ENCODE data around the gene TSPO2. TPM values are rescaled to one million over a fixed set of nuclear protein-coding genes. Genes with fewer than 3 reads are reported as not detected.
"Not testable (repeated sequence)": the region's sequence is repeated elsewhere in the genome, so short reads cannot be mapped to it uniquely, and the experiment has no call there.

The TSPO2 gene
- total RNA-seq, 1 experiment from 2014 or later, result not detected

DNA sequence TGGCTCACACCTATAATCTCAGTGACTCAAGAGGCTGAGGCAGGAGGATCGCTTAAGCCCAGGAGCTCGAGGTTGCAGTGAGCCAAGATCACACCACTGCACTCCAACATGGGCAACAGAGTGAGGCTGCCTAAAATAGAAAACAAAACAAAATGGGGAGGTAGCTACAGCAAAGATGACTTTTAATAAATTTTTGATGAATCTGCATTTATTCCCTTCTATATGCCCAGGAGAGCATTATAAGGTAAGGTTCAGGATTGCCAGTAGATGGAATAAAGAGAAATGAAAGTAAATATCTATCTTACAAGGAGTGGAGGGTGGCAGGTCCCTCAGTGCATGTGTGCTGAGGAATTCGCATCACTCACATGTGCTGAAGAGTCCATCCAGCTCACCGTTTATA is 27.5 kb upstream of the TSPO2 start:
- H3K36me3 ChIP-seq, result no peaks in the 10 kb centered on the region
- no peak overlapping the region for H3K4me3 ChIP-seq
- H3K27me3 ChIP-seq, result no peaks in the 10 kb centered on the region
- H3K27ac ChIP-seq, result no peak overlapping the region
- DNase-seq, result no peak
- H3K4me1 ChIP-seq, result no peaks in the 10 kb centered on the region
- no peaks in the 10 kb centered on the region for H3K9me3 ChIP-seq (replicated peaks)

DNA sequence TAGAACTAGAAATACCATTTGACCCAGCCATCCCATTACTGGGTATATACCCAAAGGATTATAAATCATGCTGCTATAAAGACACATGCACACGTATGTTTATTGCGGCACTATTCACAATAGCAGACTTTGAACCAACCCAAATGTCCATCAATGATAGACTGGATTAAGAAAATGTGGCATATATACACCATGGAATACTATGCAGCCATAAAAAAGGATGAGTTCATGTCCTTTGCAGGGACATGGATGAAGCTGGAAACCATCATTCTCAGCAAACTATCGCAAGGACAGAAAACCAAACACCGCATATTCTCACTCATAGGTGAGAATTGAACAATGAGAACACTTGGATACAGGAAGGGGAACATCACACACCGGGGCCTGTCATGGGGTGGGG is 26.4 kb upstream of the TSPO2 start:
- not testable (repeated sequence) for H3K4me1 ChIP-seq; DNase-seq; H3K27me3 ChIP-seq; H3K9me3 ChIP-seq (replicated peaks); H3K27ac ChIP-seq; H3K36me3 ChIP-seq; H3K4me3 ChIP-seq

DNA sequence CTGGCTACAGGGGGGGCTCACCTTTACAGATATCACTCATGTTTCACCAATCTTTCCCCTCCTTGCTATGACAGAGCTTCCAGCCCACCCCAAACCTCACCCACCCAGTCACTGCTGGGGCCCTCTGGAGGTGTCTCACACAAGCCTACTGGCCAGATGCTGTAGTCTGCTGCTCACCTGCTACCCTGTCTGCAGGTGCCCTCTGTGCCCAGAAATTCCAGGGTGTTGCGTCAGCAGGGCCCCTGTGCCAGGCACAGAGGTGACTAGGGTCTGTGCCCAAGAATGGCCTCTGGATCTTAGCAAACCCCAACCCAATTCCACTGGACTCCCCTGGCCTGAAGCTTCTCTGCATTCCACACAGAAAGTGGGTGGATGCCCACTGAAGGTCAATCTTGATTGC is 24.6 kb upstream of the TSPO2 start:
- H3K36me3 ChIP-seq, result no peaks in the 10 kb centered on the region
- DNase-seq, result no peak

DNA sequence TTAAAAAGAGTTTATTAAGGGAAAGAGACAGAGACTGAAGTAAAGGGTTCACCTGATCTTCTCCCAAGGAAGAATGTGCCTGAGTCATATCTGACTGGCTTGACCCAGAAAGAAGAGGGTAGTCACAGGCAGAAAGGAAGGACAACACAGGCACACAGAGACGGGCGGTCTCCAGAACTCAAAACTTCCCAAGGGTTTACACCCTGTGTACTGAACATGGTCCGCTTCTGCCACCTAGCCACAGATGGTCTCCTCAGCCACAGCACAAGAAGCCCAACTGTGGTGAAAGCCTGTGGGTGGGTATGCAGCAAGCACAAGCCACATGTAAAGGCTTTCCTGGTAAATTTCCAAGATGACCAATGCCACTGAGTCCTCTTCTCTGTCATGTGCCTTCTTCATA is 20.4 kb upstream of the TSPO2 start:
- no peak overlapping the region for H3K4me3 ChIP-seq
- H3K27ac ChIP-seq, result no peak overlapping the region; the same call in 1 of the 2 replicates
- peak; percentile 62 to 67 for DNase-seq

More for the DNA sequence above, 24.6 kb upstream of the TSPO2 start:
- Histone ChIP-seq H3K27ac (no peak overlapping the region), H3K9me3 (replicated peaks) (no peaks in the 10 kb centered on the region), H3K4me1 (peaks cover 10% of the 10 kb centered on the region), H3K27me3 (no peaks in the 10 kb centered on the region), H3K4me3 (no peak overlapping the region)

DNA sequence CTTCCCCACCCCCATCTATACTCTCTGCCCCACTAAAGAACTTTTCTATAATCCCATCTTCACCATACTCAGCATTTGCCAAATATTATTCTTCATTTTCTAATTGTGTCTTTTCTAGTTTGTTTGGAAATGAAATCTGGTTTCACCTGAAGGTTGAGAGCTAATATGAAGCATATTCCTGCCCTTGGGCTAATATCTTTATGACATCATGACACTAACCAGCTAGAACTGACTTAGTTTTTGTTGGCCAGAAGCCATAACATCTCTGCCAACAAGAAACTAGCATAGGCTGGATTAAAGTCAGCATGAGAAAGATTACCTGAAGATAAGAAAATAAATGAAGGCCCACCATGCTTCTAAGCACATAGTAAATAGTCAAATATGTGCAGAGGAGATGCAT is 20.0 kb upstream of the TSPO2 start:
- Histone ChIP-seq H3K9me3 (replicated peaks) (no peaks in the 10 kb centered on the region), H3K4me1 (peaks cover 24% of the 10 kb centered on the region), H3K36me3 (no peaks in the 10 kb centered on the region), H3K4me3 (no peak overlapping the region), H3K27ac (no peak overlapping the region; the same call in 1 of the 2 replicates), H3K27me3 (no peaks in the 10 kb centered on the region)
- DNase-seq, result peak; percentile 29 to 67

More for the DNA sequence above, 20.4 kb upstream of the TSPO2 start:
- H3K27me3 ChIP-seq, result no peaks in the 10 kb centered on the region
- no peaks in the 10 kb centered on the region for H3K9me3 ChIP-seq (replicated peaks)
- H3K4me1 ChIP-seq, result peaks cover 20% of the 10 kb centered on the region
- no peaks in the 10 kb centered on the region for H3K36me3 ChIP-seq

DNA sequence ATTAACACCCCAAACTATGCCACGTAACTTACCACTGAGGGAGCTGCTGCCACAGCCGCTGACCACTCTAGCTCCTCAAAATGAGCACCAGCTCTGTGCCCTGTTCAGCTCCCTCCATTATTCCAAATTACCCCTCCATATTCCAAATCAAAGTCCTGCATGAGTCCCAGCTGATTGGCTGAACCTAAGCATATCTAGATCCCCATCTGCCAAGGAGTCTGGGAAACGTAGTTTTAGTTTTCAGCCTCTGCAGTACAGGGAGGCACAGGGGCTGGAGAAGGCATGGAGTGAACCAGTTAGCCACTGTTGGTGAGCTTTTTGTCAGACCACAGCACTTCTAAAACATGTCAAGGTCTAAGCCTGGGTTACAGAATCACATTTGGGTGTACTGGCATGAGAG is 19.2 kb upstream of the TSPO2 start:
- Histone ChIP-seq H3K36me3 (no peaks in the 10 kb centered on the region), H3K4me3 (no peak overlapping the region), H3K9me3 (replicated peaks) (no peaks in the 10 kb centered on the region), H3K4me1 (peaks cover 24% of the 10 kb centered on the region), H3K27ac (no peak overlapping the region), H3K27me3 (no peaks in the 10 kb centered on the region)
- peak; percentile 10 to 30 for DNase-seq

DNA sequence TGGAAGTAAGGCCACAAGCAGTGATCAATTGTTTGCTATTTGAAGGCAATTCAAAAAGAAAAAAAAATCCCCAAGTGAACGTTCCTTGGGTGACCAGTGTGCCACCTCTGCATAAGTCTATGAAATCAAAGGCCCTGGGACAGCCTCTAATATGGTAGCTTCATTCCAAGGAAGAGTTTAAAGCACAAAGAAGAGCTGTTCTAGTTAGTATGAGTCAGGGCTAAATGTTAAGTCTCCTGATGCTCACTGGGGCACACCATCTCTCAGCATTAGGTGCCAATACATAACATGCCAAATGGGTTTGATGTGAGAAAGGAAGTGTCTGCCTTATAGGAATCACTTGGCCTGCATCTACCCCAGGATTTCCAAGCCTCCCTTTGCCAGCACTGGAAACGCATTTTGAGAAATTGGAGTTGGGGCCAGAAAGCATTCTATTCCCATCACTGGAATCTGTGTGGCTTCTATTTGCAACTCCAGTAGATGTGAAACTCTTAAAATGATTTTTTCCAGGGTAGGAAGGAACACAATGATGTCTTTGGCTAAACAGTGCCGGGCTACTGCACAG is 16.2 kb upstream of the TSPO2 start:
- H3K27ac ChIP-seq, result no peak overlapping the region
- H3K9me3 ChIP-seq (replicated peaks), result no peaks in the 10 kb centered on the region
- peaks cover 31% of the 10 kb centered on the region for H3K4me1 ChIP-seq
- DNase-seq, result no peak
- H3K4me3 ChIP-seq, result no peak overlapping the region
- no peaks in the 10 kb centered on the region for H3K36me3 ChIP-seq
- H3K27me3 ChIP-seq, result no peaks in the 10 kb centered on the region

DNA sequence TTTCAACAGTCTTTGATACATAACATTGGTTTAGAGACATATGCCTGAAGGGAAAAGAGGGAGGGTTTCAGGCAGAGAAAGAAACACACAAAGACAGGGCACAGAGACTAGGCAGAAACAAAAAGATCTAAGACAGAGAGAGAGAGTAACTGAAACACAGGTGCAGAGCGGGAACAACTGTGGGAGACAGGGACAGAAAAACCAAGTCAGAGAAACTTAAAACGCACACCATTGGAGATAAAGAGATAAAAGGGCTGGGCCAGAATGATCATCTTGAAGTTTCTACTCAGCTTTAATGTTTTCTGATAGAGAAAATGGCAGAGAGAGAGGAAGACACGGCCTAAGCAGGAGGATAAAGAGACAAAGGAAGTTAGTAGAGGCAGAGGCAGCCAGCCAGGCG is 15.0 kb upstream of the TSPO2 start:
- Histone ChIP-seq H3K27me3 (no peaks in the 10 kb centered on the region), H3K9me3 (replicated peaks) (no peaks in the 10 kb centered on the region), H3K27ac (peak overlapping the region; percentile 41), H3K36me3 (no peaks in the 10 kb centered on the region), H3K4me1 (peaks cover 24% of the 10 kb centered on the region), H3K4me3 (peak overlapping the region; percentile 61)
- DNase-seq, result no peak

DNA sequence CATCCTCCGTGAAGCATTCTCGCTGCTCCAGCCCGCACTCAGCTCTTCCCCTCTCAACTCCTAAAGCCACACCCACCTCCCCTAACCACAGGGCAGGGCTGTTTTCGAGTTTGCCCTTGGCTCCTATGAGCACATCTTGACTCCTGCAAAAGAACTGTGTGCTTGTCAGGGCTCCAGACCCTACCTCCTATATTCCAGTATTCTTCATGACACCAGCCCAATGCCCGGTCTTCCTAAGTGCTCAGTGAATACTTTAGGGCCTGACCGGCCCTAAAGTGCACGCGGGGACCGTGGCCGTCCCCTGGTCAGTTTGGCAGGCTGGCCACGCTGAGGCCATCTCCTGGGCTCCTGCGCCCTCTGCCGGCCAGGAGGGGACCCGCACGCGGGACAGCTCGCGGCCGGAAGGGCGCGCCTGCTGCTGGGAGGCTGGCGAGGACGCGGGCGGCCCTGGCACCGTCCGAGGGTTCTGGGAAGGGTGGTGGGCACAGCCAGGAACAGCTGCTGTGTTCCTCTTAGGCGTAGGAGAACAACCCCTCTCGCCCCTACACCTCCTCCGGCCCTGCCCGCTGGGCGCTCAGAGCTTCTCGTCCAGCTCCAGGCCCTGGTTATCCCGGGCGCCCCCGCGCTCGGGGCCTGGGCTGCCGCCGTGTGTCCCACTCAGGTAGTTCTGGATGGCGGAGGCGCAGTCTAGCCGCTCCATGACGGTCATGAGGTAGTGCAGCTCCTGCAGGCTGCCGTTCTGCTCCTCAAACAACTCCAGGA is 14.3 kb upstream of the TSPO2 start:
- H3K4me3 ChIP-seq, result peak overlapping the region; percentile 61
- DNase-seq, result peak; percentile 79 to 88

DNA sequence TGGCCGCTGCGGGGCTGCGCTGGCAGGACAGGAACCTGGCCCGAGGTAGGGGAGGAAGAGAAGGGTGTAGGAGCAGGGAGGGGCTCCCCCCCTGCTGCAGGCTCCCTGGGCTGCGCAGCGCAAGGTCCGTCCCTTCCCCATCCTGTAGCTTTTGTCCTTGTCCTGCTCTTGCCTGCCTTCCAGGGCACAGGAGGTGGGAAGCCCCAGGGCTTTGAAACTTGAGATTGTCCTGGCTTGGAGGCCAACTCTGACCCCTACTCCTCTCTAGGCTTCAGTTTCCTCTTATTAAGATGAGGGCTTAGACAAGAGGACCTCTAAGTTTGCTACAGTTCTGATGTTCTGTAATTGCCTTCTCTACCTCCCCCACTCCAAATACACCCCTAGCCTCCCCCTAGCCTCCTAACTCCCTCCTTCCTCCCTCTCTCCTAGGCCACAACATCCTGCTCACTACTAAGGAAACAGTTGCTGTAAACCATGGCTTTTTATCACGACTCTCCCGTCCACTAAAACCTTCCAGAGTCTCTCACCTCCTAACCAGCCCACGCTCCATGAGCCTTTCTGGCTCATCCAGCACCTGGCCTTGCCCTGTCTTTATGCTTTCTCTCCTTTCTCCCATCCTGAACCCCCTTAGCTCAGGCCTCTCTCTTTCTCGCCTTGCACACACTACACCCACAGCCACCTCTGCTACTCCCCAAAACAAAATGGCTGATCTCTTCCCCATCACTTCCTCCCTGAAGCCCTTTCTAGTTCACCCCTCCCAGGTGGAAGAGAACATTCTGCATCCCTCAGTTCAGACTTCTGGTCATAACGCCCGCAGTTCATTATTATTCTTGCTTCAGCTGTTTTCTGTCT is 13.5 kb upstream of the TSPO2 start:
- DNase-seq, result peak in 1 of 2 experiments; percentile 47
- peak overlapping the region; percentile 61 for H3K4me3 ChIP-seq

More for the DNA sequence above, 14.3 kb upstream of the TSPO2 start:
- no peaks in the 10 kb centered on the region for H3K9me3 ChIP-seq (replicated peaks)
- no peaks in the 10 kb centered on the region for H3K27me3 ChIP-seq
- peak overlapping the region; percentile 41 for H3K27ac ChIP-seq
- H3K36me3 ChIP-seq, result no peaks in the 10 kb centered on the region
- peaks cover 20% of the 10 kb centered on the region for H3K4me1 ChIP-seq

DNA sequence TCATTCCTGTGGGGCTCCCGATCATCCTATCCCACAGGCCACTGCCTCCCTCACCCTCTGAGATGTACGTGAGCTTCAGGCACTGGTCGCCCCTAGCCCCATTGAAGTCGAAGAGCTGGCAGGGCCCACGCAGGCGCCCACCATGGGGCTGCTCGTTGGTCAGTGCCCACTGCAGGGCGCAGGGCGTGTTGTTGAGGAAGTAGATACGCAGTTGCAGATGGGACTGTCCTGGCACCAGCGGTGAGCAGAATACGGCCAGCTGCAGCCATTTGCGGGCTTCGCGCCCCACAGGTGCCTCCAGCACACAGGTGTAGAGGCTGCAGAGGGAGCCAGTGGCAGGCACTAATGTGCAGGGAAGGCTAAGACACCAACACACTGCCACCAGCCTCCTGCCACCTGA is 9.4 kb upstream of the TSPO2 start:
- DNase-seq, result no peak
- Histone ChIP-seq H3K27me3 (no peaks in the 10 kb centered on the region), H3K27ac (no peak overlapping the region), H3K36me3 (no peaks in the 10 kb centered on the region), H3K4me3 (no peak overlapping the region), H3K4me1 (peaks cover 6% of the 10 kb centered on the region; the same call in 1 of the 2 replicates), H3K9me3 (replicated peaks) (no peaks in the 10 kb centered on the region)

More for the DNA sequence above, 13.5 kb upstream of the TSPO2 start:
- Histone ChIP-seq H3K4me1 (peaks cover 13% of the 10 kb centered on the region), H3K9me3 (replicated peaks) (no peaks in the 10 kb centered on the region), H3K36me3 (no peaks in the 10 kb centered on the region), H3K27ac (peak overlapping the region; percentile 41), H3K27me3 (no peaks in the 10 kb centered on the region)

DNA sequence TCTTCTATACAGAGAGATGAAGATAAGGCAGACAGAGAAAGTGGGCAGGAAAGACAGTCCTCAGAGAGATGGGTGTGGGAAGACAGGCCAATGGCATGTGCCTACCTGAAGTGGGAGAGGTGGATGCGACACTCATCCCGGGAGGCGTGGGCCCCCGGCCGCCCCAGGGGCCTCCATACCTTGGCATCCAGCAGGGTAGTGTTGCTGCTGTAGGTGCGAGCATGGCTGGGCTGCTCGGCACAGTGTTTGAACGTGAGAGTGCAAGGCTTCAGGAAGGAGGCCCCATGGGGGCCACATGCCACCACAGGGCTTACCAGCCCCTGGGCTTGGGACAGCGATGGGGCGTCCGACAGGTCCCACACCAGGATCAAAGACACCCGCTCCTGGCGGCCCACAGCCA is 8.5 kb upstream of the TSPO2 start:
- no peaks in the 10 kb centered on the region for H3K36me3 ChIP-seq
- H3K4me1 ChIP-seq, result peaks cover 4% of the 10 kb centered on the region; the same call in 1 of the 2 replicates
- no peak overlapping the region for H3K27ac ChIP-seq
- H3K9me3 ChIP-seq (replicated peaks), result no peaks in the 10 kb centered on the region
- H3K4me3 ChIP-seq, result no peak overlapping the region
- no peak for DNase-seq
- no peaks in the 10 kb centered on the region for H3K27me3 ChIP-seq

DNA sequence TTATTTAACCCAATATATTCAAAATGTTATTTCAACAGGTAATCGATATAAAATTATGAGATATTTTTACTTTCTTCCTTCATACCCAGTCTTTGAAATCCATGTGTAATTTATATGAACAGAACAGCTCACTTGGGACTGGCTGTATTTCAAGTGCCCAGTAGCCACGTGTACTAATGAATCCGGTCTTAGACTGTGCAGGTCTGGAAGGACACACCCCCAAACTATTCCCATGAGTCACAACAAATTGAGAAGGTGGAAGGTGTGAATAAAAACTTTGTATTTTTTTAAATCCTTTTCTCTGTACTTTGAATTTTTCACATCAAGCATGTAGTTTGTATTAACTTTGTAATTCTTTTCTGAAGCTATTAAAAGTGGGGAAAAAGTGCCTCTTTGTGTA is 6.1 kb upstream of the TSPO2 start:
- Histone ChIP-seq H3K27ac (no peak overlapping the region), H3K4me3 (no peak overlapping the region), H3K4me1 (0 out of 2 replicates have a peak, but pooled peaks cover 3% of the 10 kb centered on the region), H3K27me3 (no peaks in the 10 kb centered on the region), H3K36me3 (no peaks in the 10 kb centered on the region), H3K9me3 (replicated peaks) (no peaks in the 10 kb centered on the region)
- DNase-seq, result no peak

DNA sequence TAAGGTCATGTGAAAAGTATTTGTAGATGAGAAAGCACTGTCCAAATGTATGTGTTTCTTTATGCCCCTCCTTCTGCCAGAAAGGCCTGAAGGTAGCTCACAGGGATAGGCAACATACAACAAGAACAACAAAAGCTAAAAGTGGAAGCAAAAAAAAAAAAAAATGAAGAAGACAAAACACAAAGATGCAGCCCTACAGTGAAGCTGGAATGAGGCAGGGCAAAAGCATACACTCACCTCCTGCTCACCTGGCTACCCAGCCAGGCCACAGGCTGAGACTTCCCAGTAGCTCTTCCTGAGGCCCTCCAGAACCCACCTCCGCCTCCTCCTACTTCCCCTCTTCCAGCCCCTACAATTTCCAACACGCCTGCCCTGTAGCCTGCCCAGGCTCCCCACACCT is 5.7 kb upstream of the TSPO2 start:
- no peaks in the 10 kb centered on the region for H3K9me3 ChIP-seq (replicated peaks)
- no peak for DNase-seq
- no peaks in the 10 kb centered on the region for H3K36me3 ChIP-seq
- H3K4me3 ChIP-seq, result no peak overlapping the region
- H3K27me3 ChIP-seq, result no peaks in the 10 kb centered on the region
- no peak overlapping the region for H3K27ac ChIP-seq
- 0 out of 2 replicates have a peak, but pooled peaks cover 3% of the 10 kb centered on the region for H3K4me1 ChIP-seq

All from SJCRH30 (cell line).